Esophagus muscularis mucosa (tissue), 3 donors: ENCODE results near the gene ARMC12.

Source experiments
- POLR2AphosphoS5 ChIP-seq, 2 donors: sonication (generic); formaldehyde crosslinking; IDR thresholded peaks; one replicate each; pipeline ENCODE4 v1.6.1; 2017; ENCODE audit warnings: antibody characterized with exemption in 2 of 2
- TF ChIP-seq, protein P1 (sequence below), 3 experiments: fragments of 200-600 bp in 2 of 3; fragments of 450-650 bp in 1 of 3; sonication (generic) in 2 of 3; IDR thresholded peaks; one replicate each; pipeline ENCODE4 v1.5.1; 2017 to 2019; ENCODE audit warnings: antibody characterized with exemption in 3 of 3, mild to moderate bottlenecking in 2 of 3, moderate library complexity in 1 of 3

GRCh38 chr6:35775031-35775430, 38.2 kb downstream of the ARMC12 start:
- TF ChIP-seq, protein P1, sequence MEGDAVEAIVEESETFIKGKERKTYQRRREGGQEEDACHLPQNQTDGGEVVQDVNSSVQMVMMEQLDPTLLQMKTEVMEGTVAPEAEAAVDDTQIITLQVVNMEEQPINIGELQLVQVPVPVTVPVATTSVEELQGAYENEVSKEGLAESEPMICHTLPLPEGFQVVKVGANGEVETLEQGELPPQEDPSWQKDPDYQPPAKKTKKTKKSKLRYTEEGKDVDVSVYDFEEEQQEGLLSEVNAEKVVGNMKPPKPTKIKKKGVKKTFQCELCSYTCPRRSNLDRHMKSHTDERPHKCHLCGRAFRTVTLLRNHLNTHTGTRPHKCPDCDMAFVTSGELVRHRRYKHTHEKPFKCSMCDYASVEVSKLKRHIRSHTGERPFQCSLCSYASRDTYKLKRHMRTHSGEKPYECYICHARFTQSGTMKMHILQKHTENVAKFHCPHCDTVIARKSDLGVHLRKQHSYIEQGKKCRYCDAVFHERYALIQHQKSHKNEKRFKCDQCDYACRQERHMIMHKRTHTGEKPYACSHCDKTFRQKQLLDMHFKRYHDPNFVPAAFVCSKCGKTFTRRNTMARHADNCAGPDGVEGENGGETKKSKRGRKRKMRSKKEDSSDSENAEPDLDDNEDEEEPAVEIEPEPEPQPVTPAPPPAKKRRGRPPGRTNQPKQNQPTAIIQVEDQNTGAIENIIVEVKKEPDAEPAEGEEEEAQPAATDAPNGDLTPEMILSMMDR (IDR thresholded peaks at IDR 0.05) = no peak
- no peak for TF ChIP-seq POLR2AphosphoS5 (IDR thresholded peaks at IDR 0.05)
